Epithelial cell of esophagus (primary cell): Measurements from ENCODE around the gene TRAPPC10.

Source experiments
- DNase-seq: peaks from one replicate; pipeline ENCODE4 v3.0.0; 2010; ENCODE audit warnings: low read depth
- H3K4me3 ChIP-seq: 2 replicates; pipeline ENCODE4 v1.5.1; 2011; ENCODE audit warnings: mild to moderate bottlenecking, low read length, control low read depth
- TF ChIP-seq, protein P1 (sequence below): IDR thresholded peaks from 2 replicates; pipeline ENCODE4 v1.5.1; 2011; ENCODE audit warnings: low read depth, mild to moderate bottlenecking, low read length, control low read depth, inconsistent platforms; ENCODE audit not compliant: insufficient read depth; ENCODE audit errors: missing control alignments

TRAPPC10 gene

DNA sequence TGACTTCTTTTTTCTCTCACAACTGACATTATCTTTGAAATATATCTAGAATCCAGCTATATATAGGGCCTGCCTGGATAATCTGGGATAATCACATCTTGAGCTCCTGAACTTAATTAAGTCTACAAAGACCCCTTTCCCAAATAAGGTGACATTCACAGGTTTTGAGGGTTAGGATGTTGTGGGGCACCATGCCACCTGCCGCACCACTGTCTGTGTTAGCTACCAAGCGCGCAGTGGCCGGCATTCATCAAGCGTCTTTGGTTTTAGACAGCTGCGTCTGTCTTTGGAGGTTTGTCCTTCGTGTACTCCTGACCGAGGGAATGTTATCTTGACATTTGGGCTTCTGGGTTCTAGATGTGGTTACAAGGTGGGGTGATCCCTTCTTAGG, 7.5 kb downstream of the TRAPPC10 start:
- no peak overlapping the region for H3K4me3 ChIP-seq
- TF ChIP-seq, protein P1, sequence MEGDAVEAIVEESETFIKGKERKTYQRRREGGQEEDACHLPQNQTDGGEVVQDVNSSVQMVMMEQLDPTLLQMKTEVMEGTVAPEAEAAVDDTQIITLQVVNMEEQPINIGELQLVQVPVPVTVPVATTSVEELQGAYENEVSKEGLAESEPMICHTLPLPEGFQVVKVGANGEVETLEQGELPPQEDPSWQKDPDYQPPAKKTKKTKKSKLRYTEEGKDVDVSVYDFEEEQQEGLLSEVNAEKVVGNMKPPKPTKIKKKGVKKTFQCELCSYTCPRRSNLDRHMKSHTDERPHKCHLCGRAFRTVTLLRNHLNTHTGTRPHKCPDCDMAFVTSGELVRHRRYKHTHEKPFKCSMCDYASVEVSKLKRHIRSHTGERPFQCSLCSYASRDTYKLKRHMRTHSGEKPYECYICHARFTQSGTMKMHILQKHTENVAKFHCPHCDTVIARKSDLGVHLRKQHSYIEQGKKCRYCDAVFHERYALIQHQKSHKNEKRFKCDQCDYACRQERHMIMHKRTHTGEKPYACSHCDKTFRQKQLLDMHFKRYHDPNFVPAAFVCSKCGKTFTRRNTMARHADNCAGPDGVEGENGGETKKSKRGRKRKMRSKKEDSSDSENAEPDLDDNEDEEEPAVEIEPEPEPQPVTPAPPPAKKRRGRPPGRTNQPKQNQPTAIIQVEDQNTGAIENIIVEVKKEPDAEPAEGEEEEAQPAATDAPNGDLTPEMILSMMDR = no peak
- no peak for DNase-seq

DNA sequence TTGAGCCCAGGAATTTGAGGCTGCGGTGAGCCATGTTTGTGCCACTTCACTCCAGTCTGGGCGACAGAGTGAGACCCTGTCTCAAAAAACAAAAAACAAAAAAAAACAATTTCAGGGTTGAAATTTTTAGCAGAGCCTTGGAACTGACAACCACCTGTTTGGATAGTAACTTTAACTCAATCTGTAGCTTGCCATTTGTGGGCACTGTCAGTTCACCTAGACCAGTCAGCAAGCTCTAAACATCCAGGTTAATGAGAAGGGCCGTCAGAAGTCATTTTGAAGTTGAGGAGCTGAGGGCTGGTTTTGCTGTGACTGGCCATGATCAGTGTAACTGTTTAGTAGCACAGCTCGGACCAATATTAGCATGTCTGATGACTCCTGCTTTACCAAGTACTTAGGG, 8.4 kb downstream of the TRAPPC10 start:
- no peak overlapping the region for H3K4me3 ChIP-seq
- TF ChIP-seq, protein P1 = no peak
- DNase-seq = no peak

DNA sequence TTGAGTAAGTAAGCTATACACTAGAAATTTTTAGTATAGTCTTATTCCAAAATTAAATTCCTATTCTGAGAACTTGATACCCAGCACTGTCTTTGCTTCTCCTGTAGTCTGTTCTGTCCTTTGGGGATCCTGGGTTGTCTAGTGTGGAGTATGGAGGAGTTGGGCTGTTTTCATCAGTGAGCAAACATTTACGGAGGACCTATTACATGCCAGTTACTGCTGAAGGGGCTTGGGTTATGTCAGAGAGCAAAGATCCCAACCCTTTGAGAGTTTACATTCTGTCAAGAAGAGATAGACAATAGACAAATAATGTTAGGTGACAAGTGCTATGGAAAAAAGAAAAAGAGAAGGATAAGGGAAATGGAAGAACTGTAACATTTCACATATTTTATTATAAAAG, 9.0 kb downstream of the TRAPPC10 start:
- H3K4me3 ChIP-seq = no peak overlapping the region
- TF ChIP-seq, protein P1 = no peak
- DNase-seq = no peak

DNA sequence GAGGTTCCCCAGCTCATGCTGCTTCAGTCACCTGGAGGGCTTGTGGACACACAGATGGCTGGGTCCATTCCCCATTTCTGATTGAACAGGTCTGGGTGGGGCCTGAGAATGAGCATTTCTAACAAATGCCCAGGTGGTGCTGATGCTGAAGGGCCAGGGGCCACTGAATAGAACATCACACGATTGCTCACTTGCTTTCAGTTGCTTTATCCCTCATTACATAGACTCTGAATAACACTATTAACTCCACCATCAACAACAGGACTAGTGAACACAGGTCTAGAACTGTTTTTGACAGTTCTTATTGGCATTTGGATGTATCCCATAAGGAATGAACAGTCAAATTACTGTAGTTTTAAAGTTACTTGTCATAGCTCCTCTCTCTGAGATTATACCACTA, 12.1 kb downstream of the TRAPPC10 start:
- H3K4me3 ChIP-seq = no peak overlapping the region
- TF ChIP-seq, protein P1 = no peak
- DNase-seq = no peak

DNA sequence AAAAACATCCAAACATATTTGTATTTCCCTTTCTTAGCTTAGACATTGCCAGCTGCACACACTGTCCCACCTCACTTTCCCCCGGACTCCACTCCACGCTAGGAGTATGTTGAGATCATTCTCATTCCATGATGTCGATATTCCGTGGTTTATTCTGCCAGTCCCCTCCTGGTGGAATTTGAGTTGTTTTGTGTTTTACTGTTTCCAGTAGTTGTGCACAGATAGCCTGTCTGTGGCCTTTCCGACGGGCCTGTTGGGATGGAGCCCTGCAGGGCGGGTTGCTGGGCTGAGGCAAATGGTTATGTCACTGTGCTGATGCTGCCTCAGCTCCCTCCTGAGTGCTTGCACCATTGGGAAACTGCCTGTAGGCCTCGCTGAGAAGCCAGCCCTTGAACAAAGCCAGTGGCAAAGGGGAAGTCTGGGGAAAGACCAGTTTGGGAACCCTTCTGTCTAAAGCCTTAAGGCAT, 12.8 kb downstream of the TRAPPC10 start:
- TF ChIP-seq, protein P1 = peak; percentile 14
- DNase-seq = peak; percentile 75
- no peak overlapping the region for H3K4me3 ChIP-seq

DNA sequence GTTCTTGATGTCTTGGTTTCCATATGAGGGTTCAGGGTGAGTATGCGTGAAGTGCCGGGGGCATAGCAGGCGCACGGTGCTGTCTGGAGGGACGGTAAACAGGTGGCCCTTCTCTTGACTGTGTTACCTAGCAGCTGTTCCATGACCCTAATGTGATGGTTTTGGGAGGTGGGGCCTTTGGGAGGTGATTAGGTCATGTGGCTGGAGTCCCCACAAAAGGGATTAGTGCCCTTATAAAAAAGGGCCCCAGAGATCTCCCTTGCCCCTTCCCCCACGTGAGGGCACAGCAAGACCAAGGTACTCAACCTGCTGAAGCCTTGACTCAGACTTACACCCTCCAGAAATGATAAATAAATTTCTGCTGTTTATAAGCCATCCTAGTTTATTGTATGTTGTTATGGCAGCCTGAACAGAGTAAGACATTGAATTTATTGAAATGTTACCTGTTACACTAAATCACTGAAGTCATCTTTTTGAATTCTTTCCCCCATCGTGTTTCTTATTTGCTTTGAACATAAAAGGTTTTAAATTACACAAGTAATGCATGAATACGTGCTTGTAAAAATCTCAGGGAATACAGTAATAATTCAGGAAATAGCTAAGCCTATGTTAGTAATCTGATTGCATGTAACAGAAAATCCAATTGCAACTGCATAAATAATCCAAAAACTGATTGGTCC, 15.6 kb downstream of the TRAPPC10 start:
- DNase-seq = no peak
- H3K4me3 ChIP-seq = no peak overlapping the region
- TF ChIP-seq, protein P1 = no peak

DNA sequence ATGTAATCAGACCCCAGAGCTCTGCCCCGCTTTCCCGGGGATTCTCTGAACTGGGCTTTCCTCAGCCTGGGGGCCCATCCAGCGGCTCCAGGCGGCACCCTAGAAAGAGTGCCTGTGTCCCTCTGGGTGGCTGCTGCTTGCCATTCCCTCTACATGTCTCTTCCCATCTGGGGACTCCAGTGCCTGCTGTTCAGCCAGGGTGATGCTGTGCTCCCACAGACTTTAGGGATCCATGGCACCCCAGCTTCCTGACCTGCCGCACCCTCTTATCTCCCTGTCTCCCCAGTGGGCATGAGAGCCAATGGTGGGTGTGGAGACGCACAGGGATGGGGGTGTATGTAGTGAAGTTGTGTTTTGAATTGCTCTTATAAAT, 16.2 kb downstream of the TRAPPC10 start:
- no peak overlapping the region for H3K4me3 ChIP-seq
- DNase-seq = no peak
- TF ChIP-seq, protein P1 = no peak
